ENCODE measurements around the gene MAP2K3.

The MAP2K3 gene

DNA sequence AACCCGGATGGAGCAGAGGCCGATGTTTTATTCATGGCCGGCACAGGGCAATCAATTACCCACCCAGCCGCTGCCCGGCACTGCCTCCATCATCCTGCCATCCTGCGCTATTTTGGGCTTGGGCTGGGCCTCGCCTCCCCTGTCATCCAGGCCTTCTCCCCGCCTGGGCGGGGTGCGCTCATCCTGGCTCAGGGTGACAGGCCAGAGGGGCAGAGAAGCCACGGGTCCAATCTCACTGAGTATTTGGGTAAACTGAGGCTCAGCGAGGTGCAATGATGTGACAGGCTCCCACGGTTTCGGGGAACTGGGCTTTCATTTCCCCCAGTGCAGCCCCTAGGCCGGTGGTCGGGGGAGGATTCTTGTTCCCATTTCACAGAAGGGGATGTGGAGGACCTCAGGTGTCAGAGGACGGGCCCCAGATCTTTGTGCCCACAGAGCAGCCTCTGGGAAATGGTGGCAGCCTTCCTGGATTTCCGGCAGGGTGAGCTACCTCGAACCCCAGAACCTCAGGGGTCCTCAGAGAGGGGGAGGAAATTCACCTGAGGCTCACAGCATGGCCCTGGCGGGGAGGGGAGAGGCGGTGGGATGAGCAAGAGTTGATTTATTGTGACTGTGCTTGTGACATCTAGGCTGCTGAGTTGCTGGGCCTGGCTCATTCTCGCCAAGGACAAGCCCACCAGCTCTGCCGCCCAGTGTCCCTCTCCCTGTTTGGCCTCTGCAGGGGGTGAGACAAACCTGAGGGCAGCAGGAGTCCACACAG, 67.9 kb downstream of the MAP2K3 start:
- DNase-seq (ENCODE audit: low read depth): no peak

DNA sequence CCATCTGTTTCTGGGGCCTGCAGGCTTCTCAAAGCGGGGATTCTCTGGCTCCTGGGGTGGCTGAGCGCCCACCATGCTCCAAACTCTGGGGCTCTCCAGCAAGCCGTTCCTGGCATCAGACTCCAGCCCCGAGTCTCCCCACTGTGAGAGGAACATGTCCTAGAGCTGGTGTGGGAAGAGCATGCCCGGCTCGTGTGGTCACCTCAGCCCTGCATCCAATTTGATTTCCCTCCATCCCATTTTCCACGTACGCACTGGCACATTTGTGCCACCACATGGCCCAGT, 68.4 kb downstream of the MAP2K3 start:
- DNase-seq (ENCODE audit: low read depth): no peak

DNA sequence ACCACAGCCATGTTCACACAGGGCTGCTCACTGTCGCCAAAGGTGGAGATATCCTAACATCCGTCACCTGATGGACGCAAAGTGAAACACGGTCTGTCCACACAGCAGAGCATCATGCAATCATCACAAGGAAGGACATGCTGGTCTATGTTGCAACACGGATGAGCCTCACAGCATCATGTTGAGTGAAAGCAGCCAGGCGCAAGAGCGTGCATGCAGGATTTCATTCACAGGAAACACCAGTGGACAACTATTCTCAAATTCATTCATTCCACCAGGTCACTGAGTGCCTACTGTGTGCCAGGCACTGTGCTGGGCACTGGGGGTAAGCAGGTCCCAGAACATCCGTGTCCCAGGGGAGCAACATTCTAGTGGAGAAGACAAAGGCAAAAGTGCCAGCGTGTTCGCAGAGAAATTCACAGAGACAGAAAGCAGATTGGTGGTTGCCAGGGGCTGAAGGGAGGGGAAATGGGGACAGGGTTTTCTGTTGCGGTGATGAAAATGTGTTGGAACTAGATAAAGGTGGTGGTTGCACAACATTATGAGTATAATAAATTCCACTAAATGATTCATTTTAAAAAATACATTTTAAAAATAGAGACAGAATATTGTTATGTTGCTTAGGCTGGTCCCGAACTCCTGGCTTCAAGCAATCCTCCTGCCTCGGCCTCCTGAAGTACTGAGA, 69.0 kb downstream of the MAP2K3 start:
- no peak for DNase-seq (ENCODE audit: low read depth)

DNA sequence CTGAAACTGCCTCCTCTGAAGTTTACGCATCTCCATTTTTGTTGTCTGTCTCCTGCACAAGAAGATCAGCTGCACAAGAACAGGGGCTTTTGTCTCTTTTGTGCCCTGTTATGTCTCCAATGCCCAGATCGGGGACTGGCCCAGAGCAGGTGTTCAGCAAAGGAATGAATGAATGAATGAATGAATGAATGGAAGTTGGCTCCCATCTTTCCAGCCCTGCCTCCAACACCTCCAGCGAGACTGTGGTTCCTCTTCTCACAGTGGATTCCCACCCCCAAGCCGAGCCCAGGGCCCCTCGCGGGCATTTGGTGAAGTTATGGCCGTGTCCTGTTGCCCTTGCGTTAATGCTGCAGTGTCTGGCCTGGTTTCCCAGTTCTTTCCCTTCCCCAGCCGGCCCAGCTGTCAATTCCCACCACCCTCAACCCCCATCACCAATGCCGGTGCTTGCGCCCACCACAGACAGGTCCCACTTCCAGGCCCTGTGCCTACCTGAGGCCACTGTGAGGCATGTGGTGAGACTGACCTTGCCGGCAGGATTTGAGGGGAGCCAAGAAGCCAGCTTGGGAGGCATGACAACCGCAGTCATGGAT, 70.4 kb downstream of the MAP2K3 start:
- no peak for DNase-seq (ENCODE audit: low read depth)

DNA sequence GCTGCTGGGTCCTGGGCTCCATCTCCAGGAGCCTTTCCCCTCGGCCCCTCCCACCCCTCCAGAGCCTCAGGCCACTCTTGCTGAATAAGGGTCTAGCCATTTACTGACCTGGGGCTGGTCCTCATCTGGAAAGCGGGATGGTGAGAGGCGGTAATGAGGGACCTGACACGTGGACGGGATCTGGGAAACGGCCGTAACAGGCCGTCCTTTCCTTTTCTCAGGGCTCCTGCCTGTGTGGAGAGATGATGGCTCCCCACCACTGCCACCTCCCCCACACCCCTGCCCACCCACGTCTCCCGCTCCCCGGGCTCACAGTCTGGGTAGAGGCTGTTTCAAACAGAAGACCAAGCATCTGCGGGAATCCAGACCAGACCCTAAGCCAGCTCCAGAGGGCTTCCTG, 71.1 kb downstream of the MAP2K3 start:
- DNase-seq (ENCODE audit: low read depth): no peak

DNA sequence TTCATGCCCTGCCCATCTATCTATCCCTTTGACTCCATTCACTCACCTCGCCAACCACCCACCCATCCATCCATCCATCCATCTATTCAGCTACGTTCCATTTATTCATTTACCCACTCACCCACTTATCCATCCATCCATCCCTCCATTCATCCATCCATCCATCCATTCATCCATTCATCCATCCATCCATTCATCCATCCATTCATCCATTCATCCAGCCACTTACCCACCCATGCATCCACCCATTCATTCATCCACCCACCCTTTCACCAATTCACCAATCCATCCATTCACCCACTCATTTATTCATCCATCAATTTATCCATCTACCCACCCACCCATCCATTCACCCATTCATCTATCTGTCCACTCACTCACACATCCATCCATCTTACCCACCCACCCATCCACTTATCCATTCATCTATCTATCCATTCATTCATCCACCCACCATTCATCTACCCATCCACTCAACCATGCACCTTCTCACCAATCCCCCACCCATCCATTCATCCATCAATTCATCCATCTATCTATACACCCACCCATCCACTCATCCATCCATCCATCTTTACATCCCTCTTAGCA, 72.1 kb downstream of the MAP2K3 start:
- no peak for DNase-seq (ENCODE audit: low read depth)

DNA sequence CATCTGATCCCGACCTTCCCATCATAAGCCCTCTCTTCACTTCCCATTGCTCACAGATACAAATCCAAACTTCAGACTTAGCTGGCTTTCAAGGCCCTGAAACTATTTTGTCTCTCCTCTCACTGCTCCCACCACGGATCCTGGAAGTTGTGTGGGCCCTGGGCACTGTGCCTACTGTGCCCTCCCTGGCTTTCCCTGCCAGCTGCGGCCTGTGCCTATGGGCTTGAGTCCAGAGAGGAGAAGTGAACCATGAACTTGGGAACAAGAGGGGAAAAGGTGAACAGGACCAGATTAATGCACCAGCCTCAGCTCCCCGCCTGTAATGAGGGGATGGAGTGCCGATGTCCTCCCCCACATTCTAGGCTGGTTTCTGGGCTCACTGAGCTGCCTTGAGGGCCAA, 72.8 kb downstream of the MAP2K3 start:
- DNase-seq (ENCODE audit: low read depth): no peak

DNA sequence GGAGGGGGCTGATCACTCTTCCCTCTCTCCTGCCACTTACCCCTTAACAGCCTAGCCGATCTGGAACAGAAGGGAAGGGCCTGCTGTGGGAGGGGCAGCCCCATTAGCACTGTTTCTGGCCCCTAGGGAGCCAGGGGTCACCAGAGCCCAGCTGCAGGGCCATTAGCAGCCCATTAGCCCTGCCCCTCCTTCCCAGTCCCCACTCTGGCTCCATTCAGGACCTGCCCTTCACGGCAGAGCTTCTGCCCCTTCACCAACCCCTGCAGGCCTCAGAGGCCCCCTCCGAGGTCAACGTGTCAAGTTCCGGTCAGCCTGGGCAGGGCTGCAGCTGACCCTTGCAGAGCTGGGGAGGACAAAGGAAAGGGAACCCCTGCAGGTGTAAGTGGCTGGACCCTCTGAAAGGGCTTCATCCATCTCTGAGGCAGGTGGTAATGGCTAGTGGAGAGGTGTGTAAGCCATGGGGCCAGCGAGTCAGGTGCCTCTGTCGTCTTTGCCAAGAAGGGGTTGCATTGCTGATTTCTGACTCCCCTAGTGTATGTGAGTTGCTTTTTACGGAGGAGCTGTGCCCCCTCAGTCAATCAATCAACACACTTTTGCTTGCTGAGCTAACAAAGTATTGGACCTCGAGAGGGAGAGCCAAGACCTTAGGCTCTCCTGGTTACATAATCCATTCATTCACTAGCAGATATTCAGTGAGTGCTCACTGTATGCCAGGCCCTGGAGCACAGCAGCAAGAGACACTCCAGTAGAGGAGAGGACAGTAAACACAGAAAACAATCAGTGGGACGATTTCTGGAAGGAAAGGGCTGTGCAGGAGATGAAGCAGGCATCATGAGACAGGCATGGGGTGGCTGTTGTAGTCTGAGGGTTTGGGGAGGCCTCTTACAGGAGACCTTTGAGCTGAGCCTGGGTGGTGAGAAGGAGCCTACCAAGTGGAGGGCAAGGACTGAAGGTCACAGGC, 73.5 kb downstream of the MAP2K3 start:
- no peak for DNase-seq (ENCODE audit: low read depth)

DNA sequence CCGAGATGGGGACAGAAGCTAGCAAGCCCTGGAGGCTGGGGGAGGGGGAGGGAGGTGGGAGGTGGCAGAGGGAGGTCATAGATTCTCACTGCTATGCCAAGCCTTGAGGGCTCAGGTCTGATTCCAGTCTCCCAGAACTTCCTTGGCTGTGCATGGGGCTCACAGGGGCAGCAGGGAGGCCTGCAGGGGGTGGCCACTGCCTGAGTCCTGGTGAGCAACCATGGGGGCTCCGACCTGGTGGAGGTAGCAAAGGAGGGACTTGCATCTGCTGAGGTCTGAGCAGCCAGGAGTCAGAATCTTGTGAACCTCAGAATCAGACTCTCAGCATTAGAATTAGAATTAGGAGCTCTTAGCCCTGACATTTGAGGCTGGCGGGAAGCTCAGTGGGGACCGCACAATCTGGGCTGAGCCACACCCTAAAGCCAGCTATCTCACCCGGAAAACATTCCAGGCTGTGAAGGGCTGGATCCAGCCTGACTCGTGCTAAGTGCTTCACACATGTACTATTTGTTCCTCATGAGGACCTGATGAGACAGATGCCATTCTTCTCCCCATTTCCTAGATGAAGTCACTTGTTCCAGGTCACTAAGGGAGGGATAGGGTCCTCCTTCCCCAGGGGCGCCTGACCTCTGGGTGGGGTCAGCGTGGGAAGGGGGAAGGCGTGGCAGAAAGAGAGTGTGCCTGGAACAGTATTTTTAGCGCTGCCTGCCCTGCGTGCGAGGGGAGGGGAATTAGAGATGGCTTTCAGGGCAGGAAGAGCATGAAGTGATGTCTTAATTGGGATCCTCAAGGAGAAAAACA, 74.4 kb downstream of the MAP2K3 start:
- no peak for DNase-seq (ENCODE audit: low read depth)

DNA sequence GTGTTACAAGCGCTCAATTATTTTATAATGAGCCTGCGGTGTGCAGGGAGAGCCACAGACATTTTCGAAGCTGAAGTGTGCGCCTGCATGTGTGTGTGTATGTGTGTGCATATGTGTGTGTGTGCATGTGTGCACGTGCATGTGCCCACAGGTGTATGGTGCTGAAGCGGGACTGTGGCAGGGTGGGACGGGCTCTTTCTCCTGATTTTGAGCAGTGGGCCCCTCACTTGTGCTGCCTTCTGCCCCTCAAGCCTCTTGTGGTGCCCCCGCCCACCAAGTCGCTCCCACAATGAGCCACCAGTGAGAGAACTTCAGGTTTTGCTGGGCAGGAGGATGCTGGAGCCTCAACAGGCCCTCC, 75.0 kb downstream of the MAP2K3 start:
- no peak for DNase-seq (ENCODE audit: low read depth)

DNA sequence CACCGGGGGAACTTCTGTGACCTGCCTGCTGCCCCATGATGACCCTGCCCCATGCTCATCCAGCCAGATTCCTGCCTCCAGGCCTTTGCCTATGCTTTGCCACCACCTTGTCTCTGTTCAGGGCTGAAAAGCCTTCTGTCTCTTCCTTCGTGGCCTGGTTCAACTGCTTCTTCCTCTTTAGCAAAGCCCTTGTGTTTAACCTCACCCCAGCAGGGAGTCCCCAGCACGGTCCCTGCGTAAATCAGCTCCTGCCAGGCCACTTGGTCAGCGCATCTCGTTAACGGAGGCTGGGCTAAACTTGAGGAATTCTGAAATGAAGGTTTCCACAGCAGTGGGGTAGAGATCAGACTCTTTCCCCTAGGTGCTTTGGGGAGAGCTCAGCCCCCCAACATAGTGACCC, 75.5 kb downstream of the MAP2K3 start:
- no peak for DNase-seq (ENCODE audit: low read depth)

DNA sequence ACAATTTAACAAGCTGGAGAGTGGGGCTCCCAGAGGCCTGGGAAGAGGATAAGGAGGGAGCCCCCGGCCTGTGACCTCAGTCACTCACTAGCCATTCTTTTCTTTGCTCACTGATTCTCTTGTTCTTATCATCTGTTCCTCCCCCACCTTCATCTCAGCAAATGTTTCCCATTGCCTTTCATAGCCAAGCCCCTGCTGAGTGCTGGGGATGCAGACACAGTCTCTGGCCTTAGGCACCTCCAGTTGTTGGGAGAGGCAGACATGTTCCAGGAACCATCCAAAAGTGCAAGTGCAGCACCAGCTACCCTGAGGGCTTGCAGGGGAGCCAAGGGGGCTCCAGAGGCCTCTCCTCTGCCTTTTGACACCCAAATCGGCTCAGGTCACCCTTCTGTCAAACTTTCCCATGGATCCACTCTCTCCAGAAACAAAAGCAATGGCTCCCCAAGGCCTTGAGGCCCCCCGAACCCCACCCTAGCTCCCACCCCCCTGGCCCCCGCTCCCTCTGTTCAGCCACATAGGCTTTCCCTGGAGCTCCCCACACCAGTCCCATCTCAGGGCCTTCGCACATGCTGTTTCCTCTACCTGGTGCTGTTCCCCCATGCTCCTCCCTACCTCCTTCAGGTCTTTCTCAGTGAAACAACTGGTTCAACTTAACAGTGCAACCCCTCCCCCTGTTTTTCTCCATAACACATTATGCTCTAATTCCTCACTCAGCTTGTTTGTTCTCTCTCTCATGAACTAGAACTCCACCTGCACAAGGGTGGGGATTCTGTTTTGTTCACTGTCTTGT, 76.7 kb downstream of the MAP2K3 start:
- no peak for DNase-seq (ENCODE audit: low read depth)

DNA sequence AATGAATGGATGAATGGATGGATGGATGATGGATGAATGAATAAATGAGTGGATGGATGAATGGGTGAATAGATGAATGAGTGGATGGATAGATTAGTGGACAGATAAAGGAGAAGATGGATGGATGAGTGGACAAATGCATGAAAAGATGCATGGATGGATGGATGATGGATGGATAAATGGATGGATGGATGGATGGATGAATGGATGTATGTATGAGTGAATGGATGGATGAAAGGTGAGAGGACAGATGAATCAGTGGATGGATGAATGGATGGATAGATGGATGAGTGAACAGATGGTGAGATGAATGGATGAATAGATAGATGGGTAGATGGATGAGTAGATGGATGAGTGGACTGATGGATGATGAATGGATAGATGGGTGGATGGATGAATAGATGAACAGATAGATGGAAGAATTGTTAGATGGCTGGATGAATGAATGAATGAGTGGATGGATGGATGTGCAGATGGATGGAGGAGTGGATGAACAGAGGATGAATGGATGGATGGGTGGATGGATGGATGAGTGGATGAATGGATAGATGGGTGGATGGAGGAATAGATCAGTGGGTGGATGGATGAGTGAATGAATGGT, 77.9 kb downstream of the MAP2K3 start:
- DNase-seq (ENCODE audit: low read depth): no peak

DNA sequence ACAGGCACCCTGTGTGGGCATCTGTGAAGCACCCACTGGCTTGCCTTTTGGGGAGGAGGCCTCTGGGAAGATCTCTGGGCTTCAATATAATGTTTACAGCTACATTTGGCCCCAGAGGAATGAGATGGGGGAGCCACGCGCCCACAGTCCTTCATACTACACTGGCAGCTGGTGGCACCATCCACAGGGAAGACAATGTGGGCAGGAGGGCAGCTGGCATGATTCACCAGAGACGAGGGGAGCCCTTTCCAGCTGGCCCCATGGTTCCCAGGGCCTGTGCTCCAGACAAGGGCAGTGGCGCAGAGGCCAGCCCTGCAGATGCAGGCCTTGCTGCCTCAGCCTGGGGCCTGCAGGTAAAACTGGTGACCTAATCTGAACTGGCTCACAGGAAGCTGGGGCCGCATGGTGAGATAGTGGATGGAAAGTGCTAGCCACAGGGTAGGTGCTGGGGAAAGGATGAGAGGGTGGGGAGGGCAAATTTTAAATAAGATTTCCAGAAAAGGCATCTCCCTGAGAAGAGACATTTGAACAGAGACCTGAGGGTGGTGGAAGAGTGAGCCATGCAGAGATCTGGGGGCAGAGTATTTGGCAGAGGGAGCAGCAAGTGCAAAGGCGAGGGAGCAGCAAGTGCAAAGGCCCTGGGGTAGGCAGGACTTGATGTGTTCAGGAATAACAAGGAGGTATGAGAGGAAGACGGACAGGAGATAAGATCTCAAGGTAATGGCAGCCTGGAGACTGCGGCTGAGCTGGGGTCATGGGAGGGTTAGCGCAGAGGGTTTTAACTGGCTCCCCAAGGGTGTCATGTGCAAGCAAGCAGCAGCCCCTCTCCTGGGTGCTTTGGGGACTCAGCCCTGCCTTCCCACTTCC, 79.5 kb downstream of the MAP2K3 start:
- DNase-seq (ENCODE audit: low read depth): no peak

All from stromal cell of bone marrow (primary cell).